ENCODE results near the gene DYRK4. TPM values are rescaled to one million over a fixed set of nuclear protein-coding genes. Genes with fewer than 3 reads are reported as not detected.
"Not testable (repeated sequence)": the region's sequence is repeated elsewhere in the genome, so short reads cannot be mapped to it uniquely, and the experiment has no call there.

DYRK4 gene, protein sequence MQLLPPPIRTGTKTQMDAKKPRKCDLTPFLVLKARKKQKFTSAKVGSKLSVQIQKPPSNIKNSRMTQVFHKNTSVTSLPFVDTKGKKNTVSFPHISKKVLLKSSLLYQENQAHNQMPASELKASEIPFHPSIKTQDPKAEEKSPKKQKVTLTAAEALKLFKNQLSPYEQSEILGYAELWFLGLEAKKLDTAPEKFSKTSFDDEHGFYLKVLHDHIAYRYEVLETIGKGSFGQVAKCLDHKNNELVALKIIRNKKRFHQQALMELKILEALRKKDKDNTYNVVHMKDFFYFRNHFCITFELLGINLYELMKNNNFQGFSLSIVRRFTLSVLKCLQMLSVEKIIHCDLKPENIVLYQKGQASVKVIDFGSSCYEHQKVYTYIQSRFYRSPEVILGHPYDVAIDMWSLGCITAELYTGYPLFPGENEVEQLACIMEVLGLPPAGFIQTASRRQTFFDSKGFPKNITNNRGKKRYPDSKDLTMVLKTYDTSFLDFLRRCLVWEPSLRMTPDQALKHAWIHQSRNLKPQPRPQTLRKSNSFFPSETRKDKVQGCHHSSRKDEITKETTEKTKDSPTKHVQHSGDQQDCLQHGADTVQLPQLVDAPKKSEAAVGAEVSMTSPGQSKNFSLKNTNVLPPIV
- total RNA-seq (2014; rRNA removed; shearing (Covaris generic)), result 52.6 and 54.0 TPM in 2 replicates

DNA sequence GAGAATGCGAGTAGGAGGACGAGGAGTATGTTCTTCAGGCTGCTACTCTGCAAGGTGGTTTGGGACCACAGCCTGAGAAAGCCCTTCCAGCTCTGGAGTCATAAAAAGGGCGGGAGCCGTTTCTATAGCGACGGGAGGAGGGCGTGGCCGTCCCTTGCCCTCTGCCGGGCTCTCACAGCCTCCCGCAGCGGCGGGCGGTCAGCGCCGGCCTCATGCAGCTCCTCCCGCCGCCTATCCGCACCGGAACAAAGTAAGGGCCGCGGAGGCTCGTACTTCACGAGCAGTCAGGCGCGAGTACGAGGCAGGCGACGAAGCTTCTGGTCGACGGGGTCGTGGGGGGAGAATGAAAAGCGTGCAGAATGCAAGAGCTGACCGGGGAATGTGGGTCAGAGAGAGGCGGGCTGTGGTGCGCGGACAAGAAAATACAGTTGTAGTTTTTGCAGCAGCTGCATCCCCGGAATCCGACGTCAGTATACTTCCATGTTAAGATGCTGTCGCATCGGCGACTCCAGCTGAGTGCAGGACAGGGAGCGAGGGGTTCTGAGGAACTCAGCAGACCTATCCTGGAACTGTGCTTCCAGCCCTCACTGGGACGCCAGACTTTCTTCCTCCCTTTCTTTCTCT is at the start of gene DYRK4:
TSS of gene DYRK4 (plus strand) at position 175 of the 624 bp plus-strand sequence. CDS start at position 213, 38 bp downstream.
- no peak for DNase-seq (ENCODE audit: low read depth)

DNA sequence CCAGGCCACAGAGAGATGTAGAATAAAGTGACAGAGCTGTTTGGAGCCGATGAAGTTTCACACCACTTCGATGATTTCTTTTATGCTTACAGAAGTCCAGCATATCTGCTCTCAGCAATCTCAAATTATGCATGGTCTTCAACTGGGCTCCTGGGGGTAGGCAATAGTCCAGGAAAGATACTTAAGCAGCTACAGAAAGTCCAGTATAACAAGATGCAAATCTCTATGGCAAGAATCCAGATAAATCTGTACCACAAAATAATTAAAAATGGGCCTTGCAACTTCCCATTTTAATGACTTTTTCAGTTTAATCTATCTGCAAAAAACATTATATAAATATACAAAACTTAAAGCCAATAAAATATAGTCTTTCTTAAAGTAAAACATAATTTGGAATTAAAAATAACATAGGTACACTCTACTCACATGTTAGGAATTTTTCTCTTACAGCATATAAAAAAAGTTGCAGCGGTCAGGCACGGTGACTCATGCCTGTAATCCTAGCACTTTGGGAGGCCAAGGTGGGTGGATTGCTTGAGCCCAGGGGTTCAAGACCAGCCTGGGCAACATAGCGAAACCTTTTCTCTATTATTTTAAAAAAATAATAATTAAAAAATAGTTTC is 43.8 kb upstream of the DYRK4 start:
- peak; percentile 77 for DNase-seq (ENCODE audit: low read depth)

DNA sequence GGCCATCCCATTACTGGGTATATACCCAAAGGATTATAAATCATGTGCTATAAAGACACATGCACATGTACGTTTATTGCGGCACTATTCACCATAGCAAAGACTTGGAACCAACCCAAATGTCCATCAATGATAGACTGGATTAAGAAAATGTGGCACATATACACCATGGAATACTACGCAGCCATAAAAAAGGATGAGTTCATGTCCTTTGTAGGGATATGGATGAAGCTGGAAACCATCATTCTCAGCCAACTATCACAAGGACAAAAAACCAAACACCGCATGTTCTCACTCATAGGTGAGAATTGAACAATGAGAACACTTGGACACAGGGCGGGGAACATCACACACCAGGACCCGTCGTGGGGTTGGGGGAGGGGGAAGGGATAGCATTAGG is 38.6 kb upstream of the DYRK4 start:
- not testable (repeated sequence) for DNase-seq (ENCODE audit: low read depth)

DNA sequence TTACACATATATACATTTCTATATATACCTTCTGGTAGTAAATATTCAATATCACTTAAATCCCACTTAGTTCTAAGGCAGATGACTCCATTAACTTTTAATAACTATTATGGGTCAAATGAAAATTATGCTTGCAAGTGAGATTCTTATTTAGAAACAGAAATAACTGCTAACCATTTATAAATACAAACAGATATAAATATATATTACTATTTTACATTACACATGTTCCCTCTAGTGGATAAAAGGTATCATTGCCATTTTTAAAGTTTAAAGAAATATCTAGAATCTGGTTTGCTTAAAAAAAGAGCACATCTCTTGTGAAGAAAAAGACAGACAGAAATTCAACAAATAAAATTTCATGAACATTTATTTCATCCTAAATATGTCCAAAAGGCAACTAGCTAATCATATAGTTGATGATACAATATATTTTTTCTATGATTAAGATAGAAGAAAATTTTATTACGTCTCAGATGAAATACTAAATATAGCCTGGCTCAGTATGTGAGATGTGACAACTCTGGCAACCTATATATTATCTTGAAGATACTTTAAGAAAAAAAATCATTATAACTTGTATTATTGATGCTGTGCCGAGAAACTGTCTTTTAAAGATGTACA is 35.0 kb upstream of the DYRK4 start:
- DNase-seq (ENCODE audit: low read depth), result peak; percentile 9

DNA sequence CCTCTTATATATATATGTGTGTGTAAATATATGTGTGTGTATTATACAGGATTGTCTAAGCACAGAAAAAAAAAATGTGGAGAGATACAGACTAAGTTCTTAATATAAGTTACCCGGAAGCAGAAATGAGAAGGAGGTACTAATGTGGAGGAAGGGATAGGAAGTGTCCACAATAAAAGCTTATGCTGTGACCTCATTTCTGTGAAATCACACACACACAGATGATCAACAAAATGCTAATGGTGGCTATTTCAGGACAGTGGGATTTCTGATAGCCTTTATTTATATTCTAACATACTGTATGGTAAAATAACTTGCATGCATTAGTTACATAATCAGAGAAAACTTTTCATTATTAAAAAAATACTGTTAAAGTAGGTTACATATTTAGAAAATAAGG is 31.8 kb upstream of the DYRK4 start:
- no peak for DNase-seq (ENCODE audit: low read depth)

DNA sequence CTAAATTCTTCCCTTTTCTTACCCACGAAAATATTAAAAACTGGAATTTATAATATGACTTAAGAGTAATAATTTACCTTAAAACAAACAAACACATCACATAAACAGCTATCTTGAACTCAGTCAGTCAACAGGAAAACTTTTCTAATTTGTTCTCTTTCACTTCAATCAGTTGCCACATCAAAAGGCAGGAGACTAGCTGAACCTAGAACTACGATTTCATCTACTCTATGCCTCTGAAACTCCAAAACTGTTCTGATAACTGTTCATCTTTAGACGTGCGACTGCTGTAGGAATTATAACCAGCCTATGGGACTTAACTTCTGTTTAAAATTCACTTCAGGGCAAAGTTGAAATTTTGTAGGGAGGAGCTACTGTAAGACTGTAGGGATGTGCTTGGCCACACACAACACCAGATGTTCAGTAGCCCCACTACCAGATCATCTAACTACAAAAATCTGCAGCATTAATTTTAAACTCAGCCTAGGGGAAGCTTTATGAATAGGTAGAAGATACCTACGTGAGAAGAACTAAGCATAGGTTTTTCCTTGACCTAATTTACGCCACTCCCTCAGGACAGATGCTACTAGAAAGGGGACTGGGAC is 30.9 kb upstream of the DYRK4 start:
- DNase-seq (ENCODE audit: low read depth), result no peak

DNA sequence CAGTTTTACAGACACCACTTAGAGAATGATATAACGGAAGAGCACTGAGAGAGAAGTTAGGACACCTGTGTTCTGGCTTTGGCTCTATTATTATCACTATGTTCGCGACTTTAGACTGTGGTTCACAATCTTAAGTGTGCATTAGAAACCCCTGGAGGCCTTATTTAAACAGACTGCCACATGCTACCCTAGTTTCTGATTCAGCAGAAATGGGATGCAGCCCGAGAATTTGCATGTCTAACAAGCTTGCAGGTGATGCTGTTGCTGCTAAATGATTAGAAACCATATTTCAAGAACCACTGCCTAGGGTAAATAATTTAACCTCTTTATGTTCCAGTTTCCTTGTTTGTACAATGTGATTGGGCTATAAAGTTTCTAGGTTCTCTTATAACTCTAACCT is 26.9 kb upstream of the DYRK4 start:
- no peak for DNase-seq (ENCODE audit: low read depth)

DNA sequence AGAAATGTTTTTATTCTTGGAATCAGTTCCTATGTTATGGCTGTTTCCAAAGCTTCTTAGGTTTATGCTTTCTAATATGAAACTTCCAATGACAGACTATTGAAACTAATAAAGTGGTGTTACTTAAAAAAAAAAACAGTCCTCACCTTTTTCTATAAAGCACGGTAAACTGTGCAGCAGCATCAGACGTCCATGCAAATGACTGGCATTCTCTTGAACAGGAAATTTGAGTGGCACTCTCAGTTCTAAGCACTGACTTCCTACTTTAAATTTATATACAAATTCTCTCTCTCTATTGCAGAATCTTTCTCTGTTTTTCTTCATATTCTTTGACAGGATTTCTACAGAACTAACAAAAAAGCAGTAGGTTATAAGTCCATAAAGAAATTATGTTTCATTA is 26.1 kb upstream of the DYRK4 start:
- no peak for DNase-seq (ENCODE audit: low read depth)

DNA sequence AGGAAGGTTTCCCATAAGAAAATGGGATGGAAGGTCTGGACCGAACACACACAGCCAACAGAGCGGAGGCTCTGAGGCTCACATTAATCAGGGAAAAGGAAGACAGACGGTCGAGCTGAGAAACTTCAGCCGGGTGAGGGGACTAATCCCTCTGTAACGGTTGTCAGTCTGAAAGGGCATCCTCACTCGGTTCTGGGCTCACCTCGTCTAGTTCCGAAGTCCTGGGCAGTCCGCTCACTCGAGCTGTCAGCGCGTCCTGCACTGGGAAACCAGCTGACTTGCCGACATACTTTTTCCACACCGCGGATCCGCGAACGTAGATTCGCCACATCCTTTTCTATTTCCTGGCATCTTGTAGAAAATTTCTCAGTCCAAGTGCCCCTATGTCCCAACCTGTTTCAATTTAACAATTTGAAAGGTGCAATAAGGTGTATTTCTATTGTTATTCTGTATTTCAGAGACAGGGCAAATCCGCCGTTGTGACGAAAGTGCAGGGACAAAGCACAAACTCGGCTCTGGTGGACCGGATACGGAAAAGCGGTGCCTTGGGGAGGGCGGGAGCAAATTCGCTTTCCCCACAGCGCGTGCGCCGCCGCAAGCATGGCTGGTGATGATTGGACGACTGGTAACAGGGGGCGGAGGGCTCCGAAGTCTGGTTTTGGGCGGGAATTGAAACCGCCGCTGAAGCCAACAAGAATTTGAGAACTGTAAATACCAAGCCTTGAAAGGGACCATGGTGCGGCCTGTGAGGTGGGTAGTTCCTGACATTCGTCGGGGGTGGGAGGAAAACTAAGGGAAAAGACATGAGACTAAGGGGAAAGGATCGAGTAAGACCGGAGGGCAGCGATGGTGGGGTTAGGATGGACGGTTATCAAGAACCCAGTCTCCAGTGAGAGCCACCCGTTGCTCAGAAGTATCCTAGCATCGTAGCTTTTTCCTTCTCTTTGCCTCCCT is 23.5 kb upstream of the DYRK4 start, which contains the start of gene RAD51AP1:
TSS of gene RAD51AP1 (plus strand) at position 684 of the 954 bp plus-strand sequence. CDS start at position 734, 50 bp downstream.
- DNase-seq (ENCODE audit: low read depth), result peak; percentile 93

DNA sequence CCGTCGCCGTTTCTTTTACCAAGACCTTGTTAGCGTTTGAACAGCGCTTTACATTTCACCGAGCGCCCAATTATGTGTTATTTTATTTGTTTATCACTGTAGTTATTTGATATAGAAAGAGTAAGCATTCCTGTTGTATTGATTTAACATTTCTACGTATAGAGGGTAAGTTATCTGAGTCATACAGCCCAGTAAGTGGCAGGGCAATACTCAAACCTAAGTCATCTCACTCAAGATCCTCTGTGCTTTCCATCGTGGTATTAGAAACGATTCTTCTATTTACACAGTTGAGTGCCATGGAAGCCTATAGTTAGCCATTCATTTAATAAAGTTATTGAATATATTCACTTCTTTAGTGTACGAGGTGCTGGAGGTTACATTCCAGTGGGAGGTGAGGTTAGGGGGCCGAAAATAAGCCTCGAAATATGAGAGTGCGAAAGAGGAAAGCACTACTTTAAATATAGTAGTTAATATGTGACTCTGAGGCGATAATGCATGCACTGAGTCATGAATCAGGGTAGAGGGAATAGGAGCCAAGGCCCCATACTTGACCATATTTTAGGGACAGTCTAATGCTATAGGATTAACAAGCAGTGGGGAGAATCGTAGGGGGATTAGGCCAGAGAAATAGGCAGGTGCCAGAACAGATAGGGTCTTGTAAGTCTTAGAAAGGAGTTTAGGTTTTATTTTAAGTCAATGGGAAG is 22.7 kb upstream of the DYRK4 start:
- peak; percentile 2 for DNase-seq (ENCODE audit: low read depth)

DNA sequence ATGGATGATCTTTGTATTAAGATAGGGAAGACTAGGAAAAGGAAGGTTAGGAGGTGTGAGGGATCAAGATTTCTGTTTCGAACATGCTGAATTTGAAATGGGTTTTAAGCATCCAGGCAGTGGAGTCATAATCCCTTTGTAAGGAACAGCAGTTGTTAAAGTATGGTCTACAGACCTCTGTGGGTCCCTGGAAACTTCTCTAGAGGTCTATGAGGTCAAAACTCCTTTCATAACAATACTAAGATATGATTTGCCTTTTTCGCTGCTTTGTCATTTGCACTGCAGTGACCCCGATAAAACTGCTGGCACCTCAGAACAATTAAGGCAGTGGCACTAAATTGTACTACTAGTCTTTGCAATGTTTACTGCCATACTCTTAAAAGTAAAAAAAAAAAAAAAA is 21.8 kb upstream of the DYRK4 start:
- DNase-seq (ENCODE audit: low read depth), result no peak

DNA sequence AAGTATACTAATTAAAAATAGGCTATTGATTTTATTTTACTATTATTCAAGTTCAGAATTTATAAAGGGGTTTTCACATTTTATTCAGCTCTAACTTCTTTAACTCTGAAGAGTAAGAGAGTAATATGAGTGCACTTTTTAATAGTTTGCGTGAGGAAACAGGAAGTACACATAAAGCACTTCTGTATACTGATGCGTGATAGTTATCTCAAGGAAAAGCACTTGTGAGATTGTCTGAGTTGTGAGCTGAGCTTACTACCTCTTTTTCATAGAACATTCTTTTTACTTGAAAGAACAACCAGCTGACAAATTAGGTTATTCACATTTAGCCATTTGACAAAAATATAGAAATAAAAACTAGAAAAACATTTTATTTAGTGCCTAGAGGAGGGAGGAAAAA is 21.4 kb upstream of the DYRK4 start:
- no peak for DNase-seq (ENCODE audit: low read depth)

DNA sequence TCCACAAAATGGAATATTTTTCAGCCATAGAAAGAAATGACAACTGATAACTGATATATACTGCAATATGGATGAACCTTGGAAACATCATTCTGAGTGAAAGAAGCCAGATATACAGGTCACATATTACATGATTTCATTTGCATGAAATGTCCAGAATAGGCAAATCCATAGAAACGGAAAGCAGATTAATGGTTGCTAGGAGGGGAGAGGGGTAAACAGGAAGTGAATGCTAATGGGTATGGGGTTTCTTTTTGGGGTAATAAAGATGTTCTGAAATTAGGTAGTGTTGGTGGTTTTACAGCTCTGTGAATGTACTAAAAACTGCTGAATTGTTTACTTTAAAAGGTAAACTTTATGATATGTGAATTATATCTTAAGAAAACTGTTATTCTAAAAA is 16.8 kb upstream of the DYRK4 start:
- no peak for DNase-seq (ENCODE audit: low read depth)

DNA sequence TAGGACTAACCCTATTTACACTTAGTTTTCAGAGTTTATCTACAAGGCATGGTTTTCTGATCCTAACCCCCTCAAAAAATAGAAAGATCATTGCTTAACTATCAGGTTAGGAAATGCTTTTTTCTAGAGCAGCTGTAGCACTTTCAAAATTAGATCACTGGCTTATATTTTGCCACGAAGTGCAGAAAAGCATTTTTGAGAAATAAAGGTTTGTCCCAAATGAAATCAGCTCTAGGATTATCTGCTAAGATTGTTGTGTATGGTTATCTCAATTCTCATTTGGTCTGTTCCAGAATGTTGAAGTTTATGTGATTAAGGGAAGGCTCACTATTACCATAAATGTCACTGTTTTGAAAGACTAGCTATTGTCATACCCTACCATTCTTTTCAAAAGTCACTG is 9.8 kb upstream of the DYRK4 start:
- DNase-seq (ENCODE audit: low read depth), result no peak

DNA sequence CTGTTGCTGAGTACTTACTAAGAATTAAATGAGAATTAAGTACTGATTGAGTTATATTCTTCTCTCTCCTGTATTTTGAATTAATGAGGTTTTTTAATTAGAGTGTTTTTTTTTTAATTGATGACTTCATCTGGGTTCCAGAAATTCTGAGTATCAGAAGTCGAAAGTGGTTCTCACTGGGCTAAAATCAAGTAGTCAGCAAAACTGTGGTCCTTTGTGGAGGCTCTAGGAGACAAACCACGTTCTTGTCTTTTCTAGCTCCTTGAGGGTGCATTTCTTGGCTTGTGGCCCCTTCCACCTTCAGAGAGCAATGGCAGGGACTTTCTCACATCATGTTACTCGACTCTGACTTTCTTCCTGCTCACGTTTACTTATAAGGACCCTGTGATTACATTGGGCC is 8.1 kb upstream of the DYRK4 start:
- DNase-seq (ENCODE audit: low read depth), result no peak

DNA sequence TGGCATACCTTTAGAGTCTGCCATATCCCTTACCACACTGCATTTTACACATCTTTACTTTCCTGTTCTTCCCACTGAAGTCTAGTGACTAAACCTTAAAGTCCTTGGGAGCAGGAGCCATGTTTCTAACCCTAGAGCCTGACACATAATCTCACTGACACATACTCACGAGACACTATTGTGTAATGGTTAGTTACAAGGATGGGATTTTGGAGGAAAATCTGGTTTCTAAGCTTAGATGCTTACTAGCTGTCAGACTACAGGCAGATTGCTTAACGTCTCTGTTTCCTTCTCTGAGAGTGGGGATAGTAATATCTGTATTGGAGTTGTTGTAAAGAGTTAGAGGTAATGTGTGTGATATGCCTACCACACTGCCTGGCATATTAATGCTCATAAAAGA is 6.2 kb upstream of the DYRK4 start:
- no peak for DNase-seq (ENCODE audit: low read depth)

DNA sequence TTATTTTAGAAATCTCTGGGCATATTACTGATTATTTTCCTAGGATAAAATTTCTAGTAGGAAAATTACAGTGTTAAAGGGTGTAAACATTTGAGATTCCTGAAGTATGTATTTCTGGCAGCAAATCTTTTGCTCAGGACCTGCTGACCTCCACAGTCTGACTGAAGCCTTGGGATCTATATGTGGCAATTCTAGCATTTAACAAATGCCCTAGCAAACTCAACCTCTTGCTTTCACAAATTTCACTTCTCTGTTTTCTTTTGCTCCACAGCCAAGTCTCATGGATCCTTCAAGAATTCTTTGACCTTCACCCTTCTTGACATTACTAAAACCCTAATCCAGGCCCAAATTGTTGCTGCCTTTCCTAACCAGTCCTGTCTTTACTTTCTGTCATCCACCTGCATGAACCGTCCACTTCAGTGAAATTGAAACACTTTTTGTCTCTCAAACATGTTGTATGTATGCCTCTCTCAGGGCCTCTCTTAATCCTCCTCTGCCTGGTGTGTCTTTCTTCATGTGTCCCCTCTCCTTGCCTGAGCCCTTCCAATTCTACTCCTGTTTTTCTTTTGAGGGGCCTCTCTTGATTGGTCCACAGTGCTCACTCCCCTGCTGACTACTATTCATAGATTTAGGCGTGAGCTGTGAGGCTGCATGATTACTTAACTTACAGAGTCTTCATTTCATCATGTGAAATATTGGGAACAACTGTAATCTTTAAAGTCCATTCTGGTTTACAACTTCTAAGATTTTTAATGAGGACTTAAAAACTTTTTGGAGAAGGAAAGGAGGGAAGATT is 5.1 kb upstream of the DYRK4 start:
- DNase-seq (ENCODE audit: low read depth), result no peak

DNA sequence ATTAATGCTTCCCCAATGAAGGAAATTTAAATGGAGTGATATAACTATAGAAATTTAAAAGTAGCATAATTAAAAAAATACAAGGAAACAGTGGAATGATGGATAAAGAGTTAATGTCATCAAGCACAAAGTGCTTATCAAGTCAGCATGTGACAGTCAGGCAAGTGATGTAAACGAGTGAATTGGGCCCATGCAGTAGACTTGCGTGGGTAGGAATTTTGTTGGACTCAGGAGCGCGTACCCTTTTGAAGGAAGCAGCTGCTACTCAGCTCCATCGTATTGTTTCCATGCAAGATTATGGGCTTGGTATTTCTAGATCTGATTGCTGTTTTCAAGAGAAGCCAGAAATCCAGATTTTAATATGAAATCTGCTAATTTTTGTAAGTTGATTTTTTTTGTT is 4.4 kb upstream of the DYRK4 start:
- no peak for DNase-seq (ENCODE audit: low read depth)

DNA sequence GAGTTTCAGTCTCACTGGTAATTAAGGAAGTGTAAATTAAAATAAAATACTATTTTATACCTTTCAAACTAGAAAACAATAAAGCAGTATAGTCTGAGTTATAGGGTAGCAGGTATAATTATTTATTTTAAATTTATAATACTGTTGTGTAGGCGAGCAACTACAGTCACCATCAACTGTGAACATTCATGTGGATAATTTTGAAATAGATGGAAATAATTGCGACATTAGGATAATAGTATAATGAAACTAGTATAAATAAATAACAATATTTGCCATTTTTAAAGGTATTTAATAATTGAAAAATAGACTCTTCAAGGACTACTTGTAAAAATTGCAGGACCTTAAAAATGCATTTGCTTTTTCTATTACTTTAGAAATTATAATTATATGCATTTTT is 3.8 kb upstream of the DYRK4 start:
- DNase-seq (ENCODE audit: low read depth), result no peak
